ENCODE results near the gene POTEM.
"Not testable (repeated sequence)": the region's sequence is repeated elsewhere in the genome, so short reads cannot be mapped to it uniquely, and the experiment has no call there.

The POTEM gene

DNA sequence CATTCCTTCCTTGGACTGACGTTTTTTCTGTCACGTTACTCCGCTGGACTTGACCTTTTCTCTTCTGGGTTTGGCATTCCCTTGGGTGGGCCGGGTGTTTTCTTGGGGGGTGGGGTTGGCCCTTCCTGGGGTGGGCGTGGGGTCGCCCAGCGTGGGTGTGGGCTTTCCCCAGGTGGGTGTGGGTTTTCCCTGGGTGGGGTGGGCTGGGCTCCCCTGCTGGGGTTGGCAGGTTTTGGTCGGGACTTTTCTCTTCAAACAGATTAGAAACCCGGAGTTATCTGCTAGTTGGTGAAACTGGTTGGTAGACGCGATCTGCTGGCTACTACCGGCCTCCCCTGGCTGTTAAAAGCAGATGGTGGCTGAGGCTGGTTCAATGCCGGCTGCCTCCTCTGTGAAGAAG is at the start of gene POTEM:
Gene POTEM (plus strand): TSS at position 301 of the 400 bp plus-strand sequence. CDS start 52 bp downstream, at position 353.
- H3K9ac ChIP-seq (ENCODE audit: low read length); H3K4me1 ChIP-seq (ENCODE audit: insufficient read depth, low read length); H3K4me3 ChIP-seq (ENCODE audit: low read depth in 1 of 2, low read length in 2 of 2); H3K27ac ChIP-seq (ENCODE audit: low read depth, low read length); H3K36me3 ChIP-seq (ENCODE audit: insufficient read depth, low read length); H3K9me3 ChIP-seq (ENCODE audit: low read length); H3K27me3 ChIP-seq (ENCODE audit: control insufficient read depth in 1 of 2, insufficient read depth in 2 of 2, low read length in 2 of 2): not testable (repeated sequence)

DNA sequence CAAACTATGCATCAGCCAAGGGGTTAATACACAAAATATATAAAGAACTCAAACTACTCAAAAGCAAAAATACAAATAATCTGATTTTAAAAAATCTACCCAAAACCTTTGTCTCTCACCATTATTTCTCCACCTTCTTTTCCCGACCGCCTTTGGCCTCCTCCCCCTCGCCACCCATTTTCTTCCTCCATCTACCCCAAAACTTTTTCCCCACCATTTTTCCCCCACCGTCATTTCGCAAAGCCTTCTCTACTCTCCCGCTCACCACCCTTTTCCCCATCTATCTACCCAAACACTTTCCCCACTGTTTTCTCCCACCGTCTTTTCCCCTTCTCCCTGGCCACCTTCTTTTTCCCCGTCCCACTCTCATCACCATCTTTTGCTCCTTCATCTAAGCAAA is 48.9 kb upstream of the POTEM start:
- not testable (repeated sequence) for H3K27ac ChIP-seq (ENCODE audit: low read depth, low read length); H3K9me3 ChIP-seq (ENCODE audit: low read length); H3K27me3 ChIP-seq (ENCODE audit: control insufficient read depth in 1 of 2, insufficient read depth in 2 of 2, low read length in 2 of 2); H3K9ac ChIP-seq (ENCODE audit: low read length); H3K4me3 ChIP-seq (ENCODE audit: low read depth in 1 of 2, low read length in 2 of 2); H3K4me1 ChIP-seq (ENCODE audit: insufficient read depth, low read length); H3K36me3 ChIP-seq (ENCODE audit: insufficient read depth, low read length)

DNA sequence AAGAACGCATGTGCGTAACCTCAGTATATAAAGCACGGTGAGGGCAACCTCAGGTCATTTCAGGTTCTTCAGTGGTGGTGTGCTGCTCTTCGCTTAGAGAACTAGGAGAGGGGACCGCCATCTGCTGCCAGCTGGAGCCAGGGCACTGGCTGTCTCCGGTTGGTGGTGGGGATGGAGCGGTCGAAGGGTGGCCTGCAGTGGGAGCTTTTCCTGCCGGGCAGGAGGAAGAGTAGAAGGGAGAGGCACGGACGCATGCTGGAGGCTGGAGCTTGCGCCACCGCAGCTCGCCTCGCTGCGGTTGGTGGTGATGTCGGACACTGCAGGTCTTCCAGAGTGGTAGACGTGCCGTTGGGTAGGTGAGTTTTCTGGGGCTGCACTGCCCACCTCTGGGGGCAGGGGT is 47.2 kb upstream of the POTEM start:
- H3K36me3 ChIP-seq (ENCODE audit: insufficient read depth, low read length); H3K4me1 ChIP-seq (ENCODE audit: insufficient read depth, low read length); H3K27ac ChIP-seq (ENCODE audit: low read depth, low read length); H3K9ac ChIP-seq (ENCODE audit: low read length); H3K9me3 ChIP-seq (ENCODE audit: low read length); H3K4me3 ChIP-seq (ENCODE audit: low read depth in 1 of 2, low read length in 2 of 2); H3K27me3 ChIP-seq (ENCODE audit: control insufficient read depth in 1 of 2, insufficient read depth in 2 of 2, low read length in 2 of 2): not testable (repeated sequence)

DNA sequence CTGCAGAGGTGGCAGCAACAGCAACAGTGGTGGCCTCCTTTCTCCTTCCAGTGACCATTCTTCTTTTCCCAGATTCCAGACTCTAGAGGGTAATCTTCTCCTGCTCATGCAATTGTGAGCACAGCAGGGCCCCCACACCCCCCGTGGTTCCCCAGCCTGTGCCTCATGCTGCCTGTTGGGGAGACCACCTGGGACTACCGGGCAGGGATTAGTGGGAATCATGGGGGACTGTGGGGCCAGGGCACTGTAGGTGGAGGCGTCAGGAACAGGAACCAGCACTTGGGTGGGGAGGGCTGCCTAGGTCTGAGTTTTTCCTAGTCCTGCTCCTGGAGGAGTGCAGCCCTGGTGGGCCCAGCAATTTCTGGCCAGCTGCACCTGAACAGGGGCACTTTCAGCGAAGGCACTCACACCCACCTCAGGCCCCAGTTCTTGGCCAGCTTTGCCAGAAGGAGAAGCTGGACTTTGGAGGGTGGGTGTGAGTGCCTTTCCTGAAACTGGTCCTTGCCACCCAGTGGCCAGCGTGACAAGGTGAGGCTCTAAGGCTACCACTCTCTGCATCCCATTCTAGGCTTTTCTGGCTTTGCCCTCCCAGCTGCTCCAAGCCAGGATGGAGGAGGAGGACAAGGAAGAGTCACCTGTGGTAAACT is 46.1 kb upstream of the POTEM start:
- H3K4me1 ChIP-seq (ENCODE audit: insufficient read depth, low read length); H3K4me3 ChIP-seq (ENCODE audit: low read depth in 1 of 2, low read length in 2 of 2); H3K27ac ChIP-seq (ENCODE audit: low read depth, low read length); H3K36me3 ChIP-seq (ENCODE audit: insufficient read depth, low read length); H3K27me3 ChIP-seq (ENCODE audit: control insufficient read depth in 1 of 2, insufficient read depth in 2 of 2, low read length in 2 of 2); H3K9ac ChIP-seq (ENCODE audit: low read length); H3K9me3 ChIP-seq (ENCODE audit: low read length): not testable (repeated sequence)

DNA sequence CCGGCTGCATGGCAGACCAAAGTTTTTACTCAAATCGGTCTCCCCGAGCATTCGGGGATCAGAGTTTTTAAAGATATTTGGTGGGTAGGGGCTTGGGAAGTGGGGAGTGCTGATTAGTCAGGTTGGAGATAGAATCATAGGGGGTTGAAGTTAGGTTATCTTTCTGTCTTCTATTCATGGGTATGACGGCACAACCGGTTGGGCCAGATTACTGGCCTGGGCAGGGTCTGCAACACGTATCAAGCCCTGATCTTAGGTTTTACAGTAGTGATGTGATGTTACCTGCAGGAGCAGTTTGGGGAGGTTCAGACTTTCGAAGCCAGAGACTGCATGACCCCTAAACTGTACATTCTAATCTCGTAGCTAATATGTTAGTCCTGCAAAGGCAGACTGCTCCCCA is 30.4 kb upstream of the POTEM start:
- H3K27ac ChIP-seq (ENCODE audit: low read depth, low read length); H3K27me3 ChIP-seq (ENCODE audit: control insufficient read depth in 1 of 2, insufficient read depth in 2 of 2, low read length in 2 of 2); H3K9me3 ChIP-seq (ENCODE audit: low read length); H3K4me1 ChIP-seq (ENCODE audit: insufficient read depth, low read length); H3K9ac ChIP-seq (ENCODE audit: low read length); H3K36me3 ChIP-seq (ENCODE audit: insufficient read depth, low read length); H3K4me3 ChIP-seq (ENCODE audit: low read depth in 1 of 2, low read length in 2 of 2): not testable (repeated sequence)

DNA sequence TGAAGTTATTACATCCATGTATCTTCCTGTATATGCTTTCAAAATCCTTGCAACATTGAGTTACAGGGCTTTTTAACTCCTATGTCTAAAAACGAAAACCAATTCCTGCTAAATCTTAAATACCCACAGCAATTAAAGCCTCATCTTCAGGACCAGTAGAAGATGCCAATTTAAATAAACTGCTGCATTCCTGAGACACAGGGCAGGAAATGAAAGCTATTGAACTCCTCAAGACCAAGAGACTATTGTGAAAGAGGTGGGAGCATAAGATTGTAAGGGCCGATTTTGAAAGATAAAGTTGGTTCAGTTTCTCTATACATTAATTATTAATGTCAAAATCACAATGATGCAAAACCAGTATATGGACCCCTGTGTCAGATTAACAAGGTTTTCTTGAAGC is 28.5 kb upstream of the POTEM start:
- not testable (repeated sequence) for H3K9me3 ChIP-seq (ENCODE audit: low read length); H3K4me1 ChIP-seq (ENCODE audit: insufficient read depth, low read length); H3K9ac ChIP-seq (ENCODE audit: low read length); H3K4me3 ChIP-seq (ENCODE audit: low read depth in 1 of 2, low read length in 2 of 2); H3K27me3 ChIP-seq (ENCODE audit: control insufficient read depth in 1 of 2, insufficient read depth in 2 of 2, low read length in 2 of 2); H3K36me3 ChIP-seq (ENCODE audit: insufficient read depth, low read length); H3K27ac ChIP-seq (ENCODE audit: low read depth, low read length)

DNA sequence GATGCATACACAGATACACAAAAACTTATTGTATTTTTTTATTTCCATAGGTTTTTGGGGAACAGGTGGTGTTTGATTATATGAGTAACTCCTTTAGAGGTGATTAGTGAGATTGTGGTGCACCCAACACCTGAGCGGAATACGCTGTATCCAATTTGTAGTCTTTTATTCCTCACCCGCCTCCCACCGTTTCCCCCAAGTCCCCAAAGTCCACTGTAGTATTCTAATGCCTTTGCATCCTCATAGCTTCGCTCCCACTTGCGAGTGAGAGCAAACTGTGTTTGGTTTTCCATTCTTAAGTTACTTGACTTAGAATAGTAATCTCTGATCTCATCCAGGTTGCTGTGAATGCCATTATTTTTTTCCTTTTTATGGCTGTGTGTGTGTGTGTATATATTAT is 17.3 kb upstream of the POTEM start:
- H3K9me3 ChIP-seq (ENCODE audit: low read length); H3K4me1 ChIP-seq (ENCODE audit: insufficient read depth, low read length); H3K36me3 ChIP-seq (ENCODE audit: insufficient read depth, low read length); H3K4me3 ChIP-seq (ENCODE audit: low read depth in 1 of 2, low read length in 2 of 2); H3K9ac ChIP-seq (ENCODE audit: low read length); H3K27ac ChIP-seq (ENCODE audit: low read depth, low read length); H3K27me3 ChIP-seq (ENCODE audit: control insufficient read depth in 1 of 2, insufficient read depth in 2 of 2, low read length in 2 of 2): not testable (repeated sequence)

DNA sequence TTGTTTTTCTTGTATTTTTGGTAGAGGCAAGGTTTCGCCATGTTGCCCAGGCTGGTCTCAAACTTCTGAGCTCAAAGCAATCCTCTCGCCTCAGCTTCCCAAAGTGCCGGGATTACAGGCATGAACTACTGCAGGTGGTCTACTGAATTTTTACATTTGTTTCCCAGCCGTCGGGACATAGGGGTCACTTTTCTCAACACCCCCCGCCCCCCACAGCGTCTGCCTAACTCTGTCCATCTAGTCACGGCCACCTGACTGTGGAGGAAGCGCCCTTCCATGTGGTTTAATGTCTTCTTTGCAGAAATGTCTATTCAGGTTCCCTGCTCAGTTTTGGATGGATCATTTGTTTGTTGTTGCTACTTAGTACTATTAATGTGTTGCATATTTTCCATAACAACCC is 14.1 kb upstream of the POTEM start:
- H3K9ac ChIP-seq (ENCODE audit: low read length); H3K9me3 ChIP-seq (ENCODE audit: low read length); H3K27ac ChIP-seq (ENCODE audit: low read depth, low read length); H3K36me3 ChIP-seq (ENCODE audit: insufficient read depth, low read length); H3K27me3 ChIP-seq (ENCODE audit: control insufficient read depth in 1 of 2, insufficient read depth in 2 of 2, low read length in 2 of 2); H3K4me3 ChIP-seq (ENCODE audit: low read depth in 1 of 2, low read length in 2 of 2); H3K4me1 ChIP-seq (ENCODE audit: insufficient read depth, low read length): not testable (repeated sequence)

DNA sequence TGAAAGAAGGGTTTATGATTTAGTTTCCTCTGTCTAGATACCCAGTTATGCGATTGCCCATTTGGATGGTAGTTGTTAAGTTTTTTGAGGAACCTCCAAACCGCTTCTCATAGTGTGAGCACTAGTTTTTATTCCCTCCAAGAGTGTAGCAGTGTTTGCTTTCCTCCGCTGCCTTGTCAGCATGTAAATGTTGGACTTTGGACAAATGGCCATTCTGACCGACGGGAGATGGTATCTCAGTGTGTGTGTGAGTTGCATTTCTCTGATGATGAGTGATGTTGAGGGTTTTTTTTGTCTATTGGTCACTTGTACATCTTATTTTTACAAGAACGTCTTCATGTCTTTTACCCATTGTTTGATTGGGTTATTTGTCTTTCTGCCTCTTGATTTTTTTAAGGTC is 11.4 kb upstream of the POTEM start:
- H3K4me1 ChIP-seq (ENCODE audit: insufficient read depth, low read length); H3K9me3 ChIP-seq (ENCODE audit: low read length); H3K27me3 ChIP-seq (ENCODE audit: control insufficient read depth in 1 of 2, insufficient read depth in 2 of 2, low read length in 2 of 2); H3K4me3 ChIP-seq (ENCODE audit: low read depth in 1 of 2, low read length in 2 of 2); H3K9ac ChIP-seq (ENCODE audit: low read length); H3K27ac ChIP-seq (ENCODE audit: low read depth, low read length); H3K36me3 ChIP-seq (ENCODE audit: insufficient read depth, low read length): not testable (repeated sequence)

DNA sequence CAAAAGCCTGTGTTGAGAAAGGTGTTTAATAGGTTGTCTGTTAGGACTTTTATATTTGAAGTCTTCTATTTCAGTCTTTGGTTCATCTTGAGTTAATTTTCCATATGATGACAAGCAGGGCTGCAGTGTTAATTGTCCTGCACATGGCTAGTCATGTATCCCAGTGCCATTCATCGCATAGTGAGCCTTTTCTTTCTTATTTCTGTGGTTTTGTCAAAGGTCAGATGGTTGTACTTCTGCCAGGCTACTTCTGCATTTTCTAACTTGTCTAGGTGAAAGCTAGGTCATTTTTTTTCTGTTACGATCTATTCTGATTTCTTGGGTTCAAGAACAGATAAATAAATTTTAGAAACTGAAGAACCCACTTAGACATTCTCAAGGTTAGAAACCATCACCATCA is 5.7 kb upstream of the POTEM start:
- not testable (repeated sequence) for H3K9ac ChIP-seq (ENCODE audit: low read length); H3K9me3 ChIP-seq (ENCODE audit: low read length); H3K27ac ChIP-seq (ENCODE audit: low read depth, low read length); H3K4me3 ChIP-seq (ENCODE audit: low read depth in 1 of 2, low read length in 2 of 2); H3K36me3 ChIP-seq (ENCODE audit: insufficient read depth, low read length); H3K27me3 ChIP-seq (ENCODE audit: control insufficient read depth in 1 of 2, insufficient read depth in 2 of 2, low read length in 2 of 2); H3K4me1 ChIP-seq (ENCODE audit: insufficient read depth, low read length)

DNA sequence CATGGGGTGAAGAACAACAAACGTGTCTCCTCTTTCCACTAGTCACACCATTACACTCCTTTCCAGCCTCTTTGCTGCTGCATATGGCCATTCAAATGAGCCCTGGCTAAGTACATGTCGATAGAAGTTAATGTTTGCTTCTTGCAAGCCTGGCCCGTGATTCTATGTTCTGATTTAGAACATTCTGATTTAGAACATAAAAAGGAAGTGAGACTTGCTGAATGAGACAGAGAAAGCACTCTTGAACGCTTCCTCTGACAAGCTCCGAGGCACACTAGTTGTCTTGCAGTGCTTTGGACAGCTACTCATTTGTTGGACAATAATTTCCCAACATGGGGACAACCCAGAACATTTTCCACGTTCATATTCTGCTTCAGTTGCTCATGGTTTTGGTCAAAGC is 5.1 kb upstream of the POTEM start:
- not testable (repeated sequence) for H3K27me3 ChIP-seq (ENCODE audit: control insufficient read depth in 1 of 2, insufficient read depth in 2 of 2, low read length in 2 of 2); H3K4me3 ChIP-seq (ENCODE audit: low read depth in 1 of 2, low read length in 2 of 2); H3K27ac ChIP-seq (ENCODE audit: low read depth, low read length); H3K9me3 ChIP-seq (ENCODE audit: low read length); H3K9ac ChIP-seq (ENCODE audit: low read length); H3K36me3 ChIP-seq (ENCODE audit: insufficient read depth, low read length); H3K4me1 ChIP-seq (ENCODE audit: insufficient read depth, low read length)

DNA sequence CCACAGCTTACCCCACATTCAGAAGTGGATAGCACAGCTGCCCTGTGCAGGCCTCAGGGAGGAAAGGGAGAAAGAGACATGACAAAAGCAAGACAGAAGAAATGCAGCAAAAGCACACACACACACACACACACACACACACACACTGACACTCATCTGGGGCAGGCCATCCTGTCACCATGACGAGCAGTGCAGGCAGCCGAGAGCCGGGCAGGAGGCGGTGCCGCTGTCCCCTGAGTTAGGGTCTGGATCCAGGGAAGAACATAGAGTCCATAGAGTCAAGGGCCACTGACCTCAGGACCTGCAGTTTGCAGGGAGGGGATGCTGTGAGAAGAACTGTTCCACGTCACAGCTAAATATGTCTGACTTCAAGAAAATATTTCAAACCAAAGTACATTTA is 4.0 kb upstream of the POTEM start:
- H3K4me1 ChIP-seq (ENCODE audit: insufficient read depth, low read length); H3K27ac ChIP-seq (ENCODE audit: low read depth, low read length); H3K9me3 ChIP-seq (ENCODE audit: low read length); H3K9ac ChIP-seq (ENCODE audit: low read length); H3K36me3 ChIP-seq (ENCODE audit: insufficient read depth, low read length); H3K4me3 ChIP-seq (ENCODE audit: low read depth in 1 of 2, low read length in 2 of 2); H3K27me3 ChIP-seq (ENCODE audit: control insufficient read depth in 1 of 2, insufficient read depth in 2 of 2, low read length in 2 of 2): not testable (repeated sequence)

Data from muscle layer of colon (tissue), 2 donors.